Stimulated activated CD4-positive, alpha-beta T cell treated with anti-CD3 and anti-CD28 coated beads, Interleukin-15, amount 100 ng/mL, for 48 hours (primary cell): Measurements from ENCODE around the gene WWOX.

Experiments
- DNase-seq, 2 donors: peaks; one replicate each; pipeline ENCODE4 v3.0.0-alpha.2; 2020; ENCODE audit warnings: low read depth in 2 of 2

WWOX gene

GRCh38 chr16:78464833-78465232, 365.4 kb downstream of the WWOX start:
- no peak for DNase-seq

DNA sequence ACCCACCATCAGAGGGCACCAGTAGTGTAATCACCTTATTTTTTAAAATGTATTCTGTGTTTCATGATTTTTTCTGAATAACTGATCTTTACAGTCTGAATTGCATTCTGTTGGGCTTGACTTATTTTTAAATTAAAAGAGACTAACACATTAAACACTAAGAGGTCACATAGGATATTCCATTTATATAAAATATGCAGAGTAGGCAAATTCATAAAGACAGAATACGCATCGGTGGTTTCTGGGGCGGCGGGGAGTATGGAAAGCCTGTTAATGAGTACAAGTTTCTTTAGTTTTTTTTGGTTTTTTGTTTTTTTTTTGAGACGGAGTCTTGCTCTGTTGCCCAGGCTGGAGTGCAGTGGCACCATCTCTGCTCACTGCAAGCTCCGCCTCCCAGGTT, 366.3 kb downstream of the WWOX start:
- no peak for DNase-seq

GRCh38 chr16:78469787-78470186, 370.3 kb downstream of the WWOX start:
- DNase-seq, result no peak

- DNase-seq, result no peak
Observed at GRCh38 chr16:78473031-78473699, 373.7 kb downstream of the WWOX start.

DNA sequence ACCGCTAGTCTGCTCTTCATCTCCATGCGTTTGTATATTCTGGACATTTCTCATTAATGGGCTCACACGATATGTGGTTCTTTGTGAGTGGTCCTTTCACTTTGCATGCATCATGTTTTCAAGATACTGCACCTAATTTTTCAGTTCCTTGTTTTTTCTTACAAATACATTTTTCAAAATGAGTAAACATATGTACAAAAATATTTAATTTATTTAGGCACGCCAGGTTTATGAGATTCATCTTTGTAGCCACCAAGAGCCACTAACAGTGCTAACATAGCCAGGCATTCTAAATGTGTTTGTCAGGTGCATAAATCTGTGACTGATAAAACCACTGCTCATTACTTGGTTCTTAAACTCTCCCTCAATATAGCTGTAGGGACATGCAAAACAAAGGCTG, 375.3 kb downstream of the WWOX start:
- DNase-seq, result no peak

- DNase-seq, result no peak
Observed at GRCh38 chr16:78476615-78477014, 377.2 kb downstream of the WWOX start.

DNA sequence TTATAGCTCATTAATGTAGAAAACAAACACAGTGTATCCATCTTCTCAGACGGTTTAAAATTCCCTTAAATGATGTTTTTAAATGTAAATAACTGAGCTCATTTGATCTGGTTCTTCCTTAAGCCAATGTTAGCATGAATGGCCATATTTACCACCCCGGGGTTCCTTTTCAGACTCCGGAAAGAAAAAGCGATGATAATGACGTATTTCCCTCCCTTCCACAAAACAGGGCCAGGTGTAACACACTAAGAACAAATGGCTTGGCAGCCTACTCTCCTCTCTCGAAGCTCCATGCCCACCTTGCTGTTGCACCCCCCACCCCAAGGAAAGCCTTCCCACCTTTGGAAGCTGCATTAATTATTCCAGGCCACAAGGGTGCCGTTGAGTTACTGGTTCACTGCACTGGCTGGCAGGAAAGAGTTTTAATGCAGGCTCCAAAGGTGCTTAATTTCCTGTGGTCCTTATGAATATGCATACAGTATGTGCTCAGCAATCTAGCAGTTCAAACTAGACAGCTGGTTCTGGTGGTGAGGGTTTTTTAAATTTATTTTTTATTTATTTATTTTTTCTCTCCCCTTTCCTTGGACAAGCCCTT, 378.9 kb downstream of the WWOX start:
- DNase-seq, result peak in 1 of 2 donors; percentile 2

DNA sequence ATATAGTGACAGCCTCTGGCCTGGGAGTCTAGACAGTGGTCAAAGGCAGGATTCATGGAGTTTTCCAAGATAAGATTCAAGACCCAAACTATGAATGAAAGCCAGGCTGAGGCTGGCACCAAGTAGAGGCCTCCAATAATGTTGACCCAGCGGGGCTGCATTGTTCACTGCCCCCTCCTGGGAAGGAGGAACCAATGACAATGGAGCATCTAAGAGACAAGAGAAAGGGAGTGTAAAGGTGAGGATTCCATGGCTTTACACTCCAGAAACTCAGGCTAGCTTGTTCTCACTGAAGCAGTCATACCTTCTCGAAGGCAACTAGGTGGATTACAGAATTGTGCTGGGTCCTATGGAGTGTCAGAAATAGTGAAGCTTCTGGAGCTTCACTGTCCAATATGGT, 380.3 kb downstream of the WWOX start:
- no peak for DNase-seq

- DNase-seq, result no peak
Observed at GRCh38 chr16:78480588-78480987, 381.1 kb downstream of the WWOX start.

DNA sequence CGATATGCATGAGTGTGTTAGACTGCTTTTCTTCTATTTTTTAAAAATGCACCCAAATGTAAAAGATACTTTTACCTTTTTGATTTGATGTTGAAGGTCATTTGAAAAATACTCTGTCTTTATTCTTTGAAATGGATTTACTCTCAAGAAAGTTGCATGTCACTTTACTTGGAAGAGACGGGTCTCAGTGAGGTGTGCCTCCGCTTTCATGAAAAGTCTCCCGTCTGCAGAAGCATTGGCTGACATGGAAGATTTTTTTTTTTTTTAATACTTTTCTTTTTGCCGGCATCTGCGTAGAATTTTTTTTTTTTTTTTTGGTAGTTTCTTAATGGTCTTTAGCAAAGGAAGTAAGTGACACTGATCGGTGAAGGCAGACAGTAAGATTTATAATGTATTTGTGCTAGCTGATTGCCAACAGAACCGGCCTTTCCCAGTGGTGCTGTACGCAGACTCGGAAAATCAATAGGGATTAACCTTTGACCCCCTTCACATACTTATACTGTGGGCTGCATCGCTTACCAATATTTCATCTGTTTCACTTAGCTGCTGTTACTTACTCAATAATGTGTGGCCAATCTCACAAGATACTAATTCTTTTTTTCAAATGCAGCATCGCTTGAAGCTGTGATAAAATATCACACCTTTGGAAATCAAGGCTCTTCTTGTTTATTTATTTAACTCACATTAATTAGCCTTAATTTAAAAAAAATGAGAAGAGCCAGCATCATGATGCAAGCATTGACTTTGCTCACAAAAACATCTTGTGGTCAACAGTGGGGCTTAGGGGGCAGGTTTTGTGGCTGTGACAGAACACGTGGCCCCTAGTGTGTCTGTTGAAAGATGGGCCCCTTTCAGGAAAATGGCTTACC, 383.9 kb downstream of the WWOX start:
- DNase-seq, result no peak

DNA sequence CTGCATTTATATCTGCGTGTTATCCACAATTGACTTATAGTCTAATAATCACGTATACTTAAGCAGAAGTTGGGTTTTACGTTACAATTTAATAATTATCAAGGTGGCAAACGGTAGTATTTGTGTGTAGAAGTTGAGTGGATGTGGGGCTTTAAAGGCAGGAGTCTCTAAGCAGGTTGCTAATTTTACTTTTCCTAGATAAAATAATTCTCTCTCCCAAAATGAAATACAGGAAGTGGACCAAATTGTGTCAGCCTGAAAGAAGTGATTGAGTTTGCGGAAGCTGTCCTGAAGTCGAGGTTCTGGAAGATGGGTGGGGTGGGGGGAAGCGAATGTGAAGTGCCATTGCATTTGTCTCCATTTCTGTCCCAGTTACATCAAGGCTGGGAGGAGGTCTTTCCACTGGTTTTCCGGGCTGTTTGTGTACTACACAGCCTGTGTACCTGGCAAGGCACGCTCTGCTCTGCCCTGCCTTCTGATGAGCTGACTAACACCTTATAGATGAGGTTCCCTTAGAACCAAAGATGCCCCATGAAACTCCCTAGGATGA, 385.1 kb downstream of the WWOX start:
- DNase-seq, result no peak

GRCh38 chr16:78485188-78485916, 385.9 kb downstream of the WWOX start:
- no peak for DNase-seq

DNA sequence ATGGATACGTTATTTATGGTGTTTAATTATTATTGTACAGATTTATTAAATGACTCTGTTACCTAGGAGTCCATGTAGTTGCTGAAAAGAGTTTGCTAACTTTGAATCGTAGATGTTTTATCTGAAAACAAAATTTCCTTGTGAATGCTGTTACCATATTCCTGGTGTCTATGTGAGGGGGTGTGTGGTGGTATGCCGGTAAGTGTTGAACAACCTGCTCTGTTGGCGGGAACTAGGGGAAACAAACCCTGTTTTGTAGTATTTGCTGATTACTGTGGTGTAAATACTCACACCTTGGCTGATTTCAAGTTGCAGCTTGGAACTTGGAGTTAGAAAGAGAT, 386.4 kb downstream of the WWOX start:
- DNase-seq, result no peak

GRCh38 chr16:78487471-78487870, 388.0 kb downstream of the WWOX start:
- no peak for DNase-seq

DNA sequence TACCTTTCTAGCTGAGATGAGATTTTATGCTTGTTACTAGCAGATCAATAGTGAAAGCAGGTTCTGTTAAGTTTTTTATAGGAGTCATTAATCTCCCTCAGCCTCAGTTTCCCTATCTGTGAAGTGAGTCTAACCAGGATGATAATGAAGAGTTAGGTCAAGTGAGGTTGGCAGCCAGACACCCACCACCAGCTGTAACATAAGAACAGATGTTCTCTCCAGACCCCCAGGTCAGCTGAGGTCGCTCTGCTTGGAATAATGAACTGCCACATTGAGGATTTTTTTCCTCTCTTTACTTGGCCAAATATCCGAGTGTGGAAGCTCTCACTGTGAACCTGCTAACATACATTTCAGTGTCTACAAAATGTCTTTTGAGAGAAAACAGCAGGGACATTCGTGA, 389.6 kb downstream of the WWOX start:
- DNase-seq, result no peak

DNA sequence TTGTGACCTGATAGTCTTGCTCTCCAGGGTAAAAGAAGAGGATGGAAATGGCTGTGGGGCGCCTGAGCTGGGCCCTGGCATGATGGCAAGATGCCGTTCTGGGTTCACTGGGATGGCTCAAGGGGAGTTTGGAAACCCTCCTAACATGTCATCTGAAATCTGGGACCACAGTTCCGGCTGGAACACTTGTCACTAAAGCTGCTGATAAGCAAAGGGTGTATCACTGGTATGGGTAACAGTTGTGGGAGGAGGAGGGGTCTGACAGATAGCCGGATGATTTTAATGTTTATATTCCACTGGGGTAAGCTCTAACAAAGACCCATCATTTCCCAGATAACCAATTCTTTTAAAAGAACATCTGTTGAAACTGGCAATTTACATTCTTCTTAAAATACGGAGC, 390.2 kb downstream of the WWOX start:
- DNase-seq, result no peak

- no peak for DNase-seq
Observed at GRCh38 chr16:78490431-78490830, 391.0 kb downstream of the WWOX start.

DNA sequence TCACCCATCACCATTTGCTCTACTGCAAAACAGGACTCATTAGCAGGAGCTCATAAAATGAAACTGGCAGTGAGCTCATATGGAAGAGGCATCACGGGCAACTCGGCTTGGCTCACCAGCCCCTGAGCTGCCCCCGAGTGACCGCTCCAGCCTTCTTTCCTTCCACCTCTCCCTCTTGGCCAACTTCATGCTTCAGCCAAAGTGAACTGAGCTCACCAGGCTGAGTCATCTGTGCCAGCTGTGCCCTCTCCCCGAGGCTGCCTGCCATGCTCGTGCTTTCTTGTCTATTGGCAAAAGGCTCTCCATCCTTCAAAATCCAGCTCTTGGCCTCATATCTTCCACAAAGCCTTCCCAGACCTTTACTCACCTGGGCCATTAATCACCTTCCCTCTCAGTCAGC, 391.4 kb downstream of the WWOX start:
- no peak for DNase-seq

GRCh38 chr16:78493573-78493972, 394.1 kb downstream of the WWOX start:
- no peak for DNase-seq

GRCh38 chr16:78494105-78494504, 394.7 kb downstream of the WWOX start:
- no peak for DNase-seq

DNA sequence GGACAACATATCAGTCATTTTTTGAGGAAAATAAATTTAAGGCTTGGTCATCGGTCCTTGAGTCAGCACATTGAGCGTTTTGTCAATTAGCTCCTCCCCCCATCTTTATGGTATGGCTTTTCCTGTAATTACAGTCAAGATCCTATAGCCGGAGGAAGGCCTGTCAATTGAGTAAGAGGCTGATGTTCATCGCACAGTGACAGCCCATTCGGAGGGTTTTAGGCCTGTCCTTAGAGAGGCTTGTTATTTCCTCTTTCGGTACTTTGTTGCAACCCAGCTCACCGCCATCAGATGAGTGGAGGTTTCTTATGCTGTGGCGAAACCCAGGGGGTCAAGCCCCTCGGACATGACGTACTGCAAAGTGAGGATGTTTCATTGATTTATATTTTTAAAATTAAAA, 395.2 kb downstream of the WWOX start:
- DNase-seq, result no peak

DNA sequence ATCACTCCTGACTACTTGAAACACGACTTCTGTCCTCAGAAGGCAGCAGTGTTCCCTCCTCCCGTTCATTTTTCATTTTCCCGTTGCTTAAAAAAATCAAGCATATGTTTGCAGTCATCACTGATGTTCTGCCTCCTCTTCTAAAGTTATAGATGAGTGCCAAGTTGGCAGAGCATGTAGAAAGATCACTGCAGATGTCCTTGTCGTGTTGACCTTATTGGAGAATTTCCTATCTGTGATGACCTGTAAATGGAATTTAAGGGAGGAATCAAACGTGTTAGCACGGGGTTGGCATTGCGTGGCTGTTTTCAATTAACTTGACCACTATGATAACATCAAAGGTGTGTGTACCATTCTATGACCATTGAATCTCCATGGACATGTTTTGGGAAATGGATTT, 396.7 kb downstream of the WWOX start:
- no peak for DNase-seq
